Astrocyte (in vitro differentiated cells and primary cell): ENCODE data around the gene COX20.

Experiments used
- CTCF ChIP-seq: IDR thresholded peaks from 2 replicates; pipeline ENCODE4 v1.5.1; 2011; ENCODE audit warnings: low read depth, mild to moderate bottlenecking, inconsistent platforms, low read length, moderate library complexity; ENCODE audit not compliant: insufficient read depth
- EZH2 ChIP-seq: IDR thresholded peaks from 2 replicates; pipeline ENCODE4 v1.6.1; 2012; ENCODE audit warnings: mild to moderate bottlenecking, low read length, inconsistent platforms; ENCODE audit not compliant: insufficient read depth

DNA sequence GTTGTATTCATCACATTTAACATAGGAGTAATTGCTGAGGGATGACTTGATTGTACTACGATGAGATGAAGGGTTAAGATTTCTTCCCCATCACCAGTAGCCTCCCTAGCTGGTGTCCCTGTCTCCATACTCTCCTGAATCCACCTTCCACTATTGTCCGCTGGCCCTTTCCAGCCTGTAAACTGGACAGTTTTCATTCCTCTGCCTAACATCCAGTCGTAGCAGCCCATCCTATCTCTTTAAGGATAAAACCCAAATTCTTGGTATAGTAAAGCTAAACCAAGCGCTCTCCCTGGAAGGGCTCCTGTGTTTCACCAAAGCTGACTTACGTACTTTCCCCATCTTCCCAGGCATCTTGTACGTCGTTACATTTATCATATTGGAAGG, 670 bp downstream of the COX20 start:
- TF ChIP-seq CTCF (no peak), EZH2 (no peak)
